ENCODE results near the gene P3H3.

P3H3 gene

DNA sequence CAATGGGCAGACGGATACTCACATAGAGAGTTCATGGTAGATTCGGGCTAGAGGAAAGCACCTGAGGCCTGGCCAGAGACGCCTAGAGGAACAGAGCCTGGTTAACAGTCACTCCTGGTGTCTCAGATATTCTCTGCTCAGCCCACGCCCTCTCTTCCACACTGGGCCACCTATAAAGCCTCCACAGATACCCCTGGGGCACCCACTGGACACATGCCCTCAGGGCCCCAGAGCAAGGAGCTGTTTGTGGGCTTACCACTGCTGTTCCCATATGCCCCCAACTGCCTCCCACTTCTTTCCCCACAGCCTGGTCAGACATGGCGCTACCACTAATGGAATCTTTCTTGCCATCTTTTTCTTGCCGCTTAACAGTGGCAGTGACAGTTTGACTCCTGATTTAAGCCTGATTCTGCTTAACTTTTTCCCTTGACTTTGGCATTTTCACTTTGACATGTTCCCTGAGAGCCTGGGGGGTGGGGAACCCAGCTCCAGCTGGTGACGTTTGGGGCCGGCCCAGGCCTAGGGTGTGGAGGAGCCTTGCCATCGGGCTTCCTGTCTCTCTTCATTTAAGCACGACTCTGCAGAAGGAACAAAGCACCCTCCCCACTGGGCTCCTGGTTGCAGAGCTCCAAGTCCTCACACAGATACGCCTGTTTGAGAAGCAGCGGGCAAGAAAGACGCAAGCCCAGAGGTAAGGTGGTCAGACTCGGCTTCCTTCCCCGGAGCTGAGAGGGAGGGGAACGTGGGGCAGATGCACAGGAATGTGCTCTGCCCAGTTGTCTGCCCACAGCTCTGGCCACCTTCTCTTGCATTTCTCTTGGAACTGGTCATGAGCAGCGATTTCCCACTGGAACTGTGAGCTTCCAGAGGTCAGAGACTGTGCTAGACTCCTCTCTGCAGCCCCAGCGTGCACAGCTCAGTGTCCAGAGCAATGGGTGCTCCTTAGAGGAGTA, 39.0 kb upstream of the P3H3 start, which contains the start of gene CD4:
TSS of gene CD4 (plus strand) at position 557 of the 953 bp plus-strand sequence. CDS start 10,611 bp downstream, outside the sequence.
- Mint-ChIP-seq H3K4me1 (peaks cover 13% of the 10 kb centered on the region), H3K4me3 (peak within 1 kb of the TSS; percentile 8), H3K36me3 (ENCODE audit: insufficient read depth) (peaks cover 4% of the 10 kb centered on the region), H3K9me3 (no peaks in the 10 kb centered on the region), H3K27me3 (peaks cover 10% of the 10 kb centered on the region), H3K27ac (ENCODE audit: low read depth) (no peak within 1 kb of the TSS)
- DNase-seq (ENCODE audit: low spot score in 2 of 2) (no peak), ATAC-seq (replicated peaks; ENCODE audit: extremely low read depth, poor library complexity, severe bottlenecking) (no peak)

DNA sequence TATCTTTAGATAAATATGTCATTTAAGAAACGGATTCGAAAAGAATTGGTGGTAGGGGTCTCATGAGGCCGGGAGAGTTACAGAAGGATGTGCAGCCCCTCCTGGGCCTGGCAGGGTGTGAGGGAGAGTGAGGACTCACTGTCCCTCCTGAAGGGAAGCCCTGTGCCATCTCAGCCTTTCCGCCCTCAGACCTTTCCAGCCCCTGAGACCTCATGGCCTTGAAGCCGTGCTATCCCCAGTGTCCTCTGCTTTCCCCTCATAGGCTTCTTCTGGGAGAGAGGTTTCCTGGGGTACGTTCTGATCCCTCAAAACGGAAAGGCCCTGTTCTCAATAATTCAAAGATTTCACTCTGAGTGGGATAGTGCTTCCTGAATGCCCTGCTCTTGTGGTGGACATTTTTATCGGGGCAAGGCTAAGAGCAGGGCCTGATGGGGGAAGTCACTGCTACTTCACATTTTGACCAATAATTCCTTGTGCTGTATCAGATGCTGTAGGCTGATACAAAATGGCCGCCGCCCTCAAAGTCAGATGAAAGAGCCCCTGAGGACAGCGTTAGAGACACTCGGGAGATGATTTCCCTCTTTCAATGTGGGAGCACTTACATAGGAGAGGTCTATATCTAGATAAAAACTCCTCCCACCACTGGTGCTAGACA, 37.6 kb upstream of the P3H3 start:
- Mint-ChIP-seq H3K9me3 (no peaks in the 10 kb centered on the region), H3K27me3 (peaks cover 10% of the 10 kb centered on the region), H3K36me3 (ENCODE audit: insufficient read depth) (peaks cover 7% of the 10 kb centered on the region), H3K4me1 (peaks cover 13% of the 10 kb centered on the region), H3K27ac (ENCODE audit: low read depth) (no peak overlapping the region), H3K4me3 (no peak overlapping the region)
- ATAC-seq (replicated peaks; ENCODE audit: extremely low read depth, poor library complexity, severe bottlenecking) (no peak), DNase-seq (ENCODE audit: low spot score in 2 of 2) (no peak)

DNA sequence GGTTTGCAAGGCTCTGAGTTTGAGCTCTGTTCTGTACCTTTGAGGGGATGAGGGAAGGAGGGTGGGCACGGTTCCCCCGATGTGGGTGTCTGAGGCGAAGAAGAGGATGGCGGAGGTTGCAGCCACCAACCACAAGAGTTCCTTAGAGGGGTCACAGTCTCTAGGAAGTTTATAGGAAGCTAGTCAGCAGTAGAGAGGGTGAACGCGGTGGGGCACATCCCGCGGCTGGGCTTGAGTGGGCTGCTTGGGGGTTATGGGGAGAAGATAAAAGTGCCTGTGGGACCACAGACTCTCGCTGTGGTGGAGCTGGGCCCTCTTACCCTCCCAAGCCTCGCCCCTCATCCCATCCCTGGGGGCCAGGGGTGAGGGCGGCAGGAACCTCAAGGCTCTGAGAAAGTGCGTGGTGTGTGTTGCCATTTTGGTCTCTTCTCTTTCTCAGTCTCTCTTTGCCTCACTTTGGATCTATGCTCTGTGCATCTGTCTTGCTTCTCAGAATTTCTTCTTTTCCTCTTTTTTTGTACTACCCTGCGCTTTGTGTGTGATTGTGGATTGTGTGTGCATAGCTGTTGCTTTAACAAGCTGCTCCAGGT, 36.2 kb upstream of the P3H3 start:
- H3K36me3 Mint-ChIP-seq (ENCODE audit: insufficient read depth) = peaks cover 3% of the 10 kb centered on the region
- no peak for ATAC-seq (replicated peaks; ENCODE audit: extremely low read depth, poor library complexity, severe bottlenecking)
- peaks cover 13% of the 10 kb centered on the region for H3K27me3 Mint-ChIP-seq
- no peak overlapping the region for H3K27ac Mint-ChIP-seq (ENCODE audit: low read depth)
- no peaks in the 10 kb centered on the region for H3K9me3 Mint-ChIP-seq
- H3K4me3 Mint-ChIP-seq = peak overlapping the region; percentile 16
- DNase-seq (ENCODE audit: low spot score in 2 of 2) = no peak
- H3K4me1 Mint-ChIP-seq = peaks cover 7% of the 10 kb centered on the region

DNA sequence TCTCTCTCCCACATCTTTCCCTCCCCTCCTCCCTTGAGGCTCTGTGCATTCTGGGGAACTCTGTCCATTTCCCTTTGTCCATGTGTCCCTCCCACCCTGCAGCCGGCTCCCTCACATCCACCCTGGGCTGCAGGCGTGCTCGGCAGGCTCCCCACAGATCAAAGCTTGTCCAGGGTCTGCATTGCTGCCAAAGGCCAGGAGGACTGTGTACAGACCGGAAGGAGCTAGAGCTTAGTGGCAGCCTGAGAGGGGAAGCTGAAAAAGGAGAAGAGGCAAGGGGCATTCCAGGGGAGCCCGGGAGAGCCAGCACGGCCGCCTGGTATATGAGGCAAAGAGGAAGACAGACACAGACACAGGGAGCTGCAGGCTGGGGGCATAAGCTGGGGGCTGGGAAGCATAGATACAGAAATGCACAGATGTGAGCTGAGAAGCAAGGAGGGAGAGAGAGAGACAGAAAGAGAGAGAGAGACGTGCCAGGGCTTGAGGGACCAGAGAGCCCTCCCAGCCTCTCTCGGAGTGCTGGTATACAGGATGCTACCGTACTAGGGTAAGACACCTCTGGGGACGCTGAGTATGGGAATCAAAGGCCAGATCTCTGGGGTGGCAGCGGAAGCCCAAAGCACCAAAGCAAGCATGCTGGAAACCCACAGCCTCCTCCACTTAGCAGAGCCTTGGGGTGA, 35.5 kb upstream of the P3H3 start:
- no peaks in the 10 kb centered on the region for H3K9me3 Mint-ChIP-seq
- peaks cover 17% of the 10 kb centered on the region for H3K27me3 Mint-ChIP-seq
- no peak overlapping the region for H3K27ac Mint-ChIP-seq (ENCODE audit: low read depth)
- H3K4me3 Mint-ChIP-seq = peak overlapping the region; percentile 16
- peak; percentile 52 for ATAC-seq (replicated peaks; ENCODE audit: extremely low read depth, poor library complexity, severe bottlenecking)
- H3K4me1 Mint-ChIP-seq = peaks cover 7% of the 10 kb centered on the region
- H3K36me3 Mint-ChIP-seq (ENCODE audit: insufficient read depth) = peaks cover 3% of the 10 kb centered on the region
- DNase-seq (ENCODE audit: low spot score in 2 of 2) = no peak

DNA sequence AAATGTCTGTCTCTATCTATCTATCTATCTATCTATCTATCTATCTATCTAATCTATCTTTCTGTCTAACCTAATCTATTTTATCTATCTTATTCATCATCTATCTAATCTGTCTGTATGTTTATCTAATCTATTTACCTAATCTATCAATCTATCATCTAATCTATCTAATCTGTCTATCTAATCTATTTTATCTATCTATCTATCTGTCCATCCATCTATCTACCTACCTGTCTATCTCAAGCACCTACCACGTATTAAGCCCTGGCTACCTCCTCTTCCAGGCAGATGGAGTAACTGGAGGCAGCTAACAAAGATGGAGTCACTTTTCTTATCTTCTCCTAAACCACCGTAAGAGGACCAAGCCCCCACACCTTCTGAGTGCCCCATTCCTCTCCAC, 33.1 kb upstream of the P3H3 start:
- DNase-seq (ENCODE audit: low spot score in 2 of 2) (no peak), ATAC-seq (replicated peaks; ENCODE audit: extremely low read depth, poor library complexity, severe bottlenecking) (no peak)
- peaks cover 3% of the 10 kb centered on the region for H3K36me3 Mint-ChIP-seq (ENCODE audit: insufficient read depth)
- H3K4me3 Mint-ChIP-seq = no peak overlapping the region
- H3K27me3 Mint-ChIP-seq = peaks cover 17% of the 10 kb centered on the region
- peaks cover 7% of the 10 kb centered on the region for H3K4me1 Mint-ChIP-seq
- H3K27ac Mint-ChIP-seq (ENCODE audit: low read depth) = no peak overlapping the region
- no peaks in the 10 kb centered on the region for H3K9me3 Mint-ChIP-seq

DNA sequence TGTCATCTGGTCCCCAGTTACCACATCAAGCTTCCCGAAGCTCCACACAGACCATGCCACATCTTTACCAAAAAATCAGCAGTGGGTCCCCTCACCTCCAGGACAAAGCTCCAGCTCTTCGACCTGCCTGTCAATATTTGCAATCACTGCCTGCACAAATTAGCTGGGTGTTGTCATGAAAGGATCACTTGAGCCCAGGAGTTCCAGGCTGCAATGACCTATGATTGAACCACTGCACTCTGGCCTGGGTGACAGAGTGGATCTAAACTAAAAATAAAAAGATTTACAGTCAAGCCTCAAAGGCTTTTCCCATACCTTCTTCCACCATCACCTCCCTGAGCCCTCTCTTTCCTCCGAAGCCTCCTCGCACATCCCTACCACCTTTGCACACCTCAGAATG, 31.6 kb upstream of the P3H3 start:
- H3K27me3 Mint-ChIP-seq = peaks cover 17% of the 10 kb centered on the region
- H3K4me3 Mint-ChIP-seq = no peak overlapping the region

DNA sequence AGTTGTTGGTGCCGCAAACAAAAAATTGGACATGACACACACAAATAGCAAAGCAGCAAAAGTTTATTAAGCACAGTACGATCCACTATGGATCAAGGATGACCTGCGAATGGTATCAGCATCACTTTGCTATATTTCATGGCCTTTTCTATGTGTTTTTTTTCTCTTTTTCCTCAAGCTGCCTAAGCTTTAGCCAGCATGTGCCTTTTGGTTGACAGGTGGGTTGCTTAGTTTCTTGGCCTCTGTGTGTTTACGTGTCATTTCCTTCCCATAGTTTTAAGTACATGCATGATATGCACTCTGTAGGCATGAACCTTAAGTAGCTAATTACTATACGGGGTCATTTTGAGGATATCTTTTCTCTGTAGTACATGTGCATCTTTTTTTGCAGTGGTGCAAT, 29.1 kb upstream of the P3H3 start:
- DNase-seq (ENCODE audit: low spot score in 2 of 2) (no peak), ATAC-seq (replicated peaks; ENCODE audit: extremely low read depth, poor library complexity, severe bottlenecking) (no peak)
- H3K27me3 Mint-ChIP-seq = peaks cover 7% of the 10 kb centered on the region
- H3K4me1 Mint-ChIP-seq = no peaks in the 10 kb centered on the region
- H3K4me3 Mint-ChIP-seq = no peak overlapping the region
- H3K9me3 Mint-ChIP-seq = no peaks in the 10 kb centered on the region
- H3K27ac Mint-ChIP-seq (ENCODE audit: low read depth) = no peak overlapping the region
- peaks cover 3% of the 10 kb centered on the region for H3K36me3 Mint-ChIP-seq (ENCODE audit: insufficient read depth)

More for the DNA sequence above, 31.6 kb upstream of the P3H3 start:
- Mint-ChIP-seq H3K9me3 (no peaks in the 10 kb centered on the region), H3K4me1 (peaks cover 7% of the 10 kb centered on the region), H3K27ac (ENCODE audit: low read depth) (no peak overlapping the region), H3K36me3 (ENCODE audit: insufficient read depth) (peaks cover 3% of the 10 kb centered on the region)
- no peak for ATAC-seq (replicated peaks; ENCODE audit: extremely low read depth, poor library complexity, severe bottlenecking)
- no peak for DNase-seq (ENCODE audit: low spot score in 2 of 2)

DNA sequence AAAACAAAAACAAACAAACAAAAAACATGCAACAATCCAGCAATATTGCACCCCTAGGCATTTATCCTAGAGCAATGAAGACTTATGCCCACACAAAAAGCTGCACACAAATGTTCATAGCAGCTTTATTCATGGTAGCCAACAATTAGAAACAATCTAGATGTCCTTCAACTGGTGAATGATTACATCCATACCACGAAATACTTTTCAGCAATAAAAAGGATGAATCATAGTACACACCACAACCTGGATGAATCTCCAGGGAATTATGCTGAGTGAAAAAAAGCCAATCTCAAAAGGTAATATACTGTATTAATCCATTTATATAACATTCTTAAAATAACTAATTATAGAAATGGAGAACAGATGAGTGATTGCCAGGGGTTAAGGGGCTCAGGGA, 21.0 kb upstream of the P3H3 start:
- no peaks in the 10 kb centered on the region for H3K27me3 Mint-ChIP-seq
- H3K9me3 Mint-ChIP-seq = no peaks in the 10 kb centered on the region
- no peak overlapping the region for H3K27ac Mint-ChIP-seq (ENCODE audit: low read depth)
- H3K4me3 Mint-ChIP-seq = no peak overlapping the region
- no peak for ATAC-seq (replicated peaks; ENCODE audit: extremely low read depth, poor library complexity, severe bottlenecking)
- DNase-seq (ENCODE audit: low spot score in 2 of 2) = no peak
- no peaks in the 10 kb centered on the region for H3K4me1 Mint-ChIP-seq
- no peaks in the 10 kb centered on the region for H3K36me3 Mint-ChIP-seq (ENCODE audit: insufficient read depth)

DNA sequence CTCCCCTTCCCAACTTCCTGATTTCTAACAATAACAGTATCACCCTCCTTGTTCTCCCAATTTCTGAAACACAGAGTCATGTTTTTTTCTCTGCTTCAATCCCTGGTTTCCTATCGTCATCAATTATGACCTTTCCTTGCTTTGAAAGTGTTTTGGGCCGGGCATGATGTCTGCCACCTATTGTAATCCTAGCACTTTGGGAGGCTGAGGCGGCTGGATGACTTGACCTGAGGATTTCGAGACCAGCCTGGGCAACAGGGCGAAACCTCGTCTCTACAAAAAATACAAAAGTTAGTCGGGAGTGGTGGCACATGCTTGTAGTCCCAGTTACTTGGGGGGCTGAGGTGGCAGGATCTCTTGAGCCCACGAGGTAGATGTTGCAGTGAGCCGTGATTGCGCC, 19.2 kb upstream of the P3H3 start:
- H3K4me3 Mint-ChIP-seq = no peak overlapping the region
- H3K36me3 Mint-ChIP-seq (ENCODE audit: insufficient read depth) = no peaks in the 10 kb centered on the region
- H3K27ac Mint-ChIP-seq (ENCODE audit: low read depth) = no peak overlapping the region
- no peaks in the 10 kb centered on the region for H3K9me3 Mint-ChIP-seq
- ATAC-seq (replicated peaks; ENCODE audit: extremely low read depth, poor library complexity, severe bottlenecking) = no peak
- DNase-seq (ENCODE audit: low spot score in 2 of 2) = no peak
- H3K4me1 Mint-ChIP-seq = no peaks in the 10 kb centered on the region
- H3K27me3 Mint-ChIP-seq = no peaks in the 10 kb centered on the region

DNA sequence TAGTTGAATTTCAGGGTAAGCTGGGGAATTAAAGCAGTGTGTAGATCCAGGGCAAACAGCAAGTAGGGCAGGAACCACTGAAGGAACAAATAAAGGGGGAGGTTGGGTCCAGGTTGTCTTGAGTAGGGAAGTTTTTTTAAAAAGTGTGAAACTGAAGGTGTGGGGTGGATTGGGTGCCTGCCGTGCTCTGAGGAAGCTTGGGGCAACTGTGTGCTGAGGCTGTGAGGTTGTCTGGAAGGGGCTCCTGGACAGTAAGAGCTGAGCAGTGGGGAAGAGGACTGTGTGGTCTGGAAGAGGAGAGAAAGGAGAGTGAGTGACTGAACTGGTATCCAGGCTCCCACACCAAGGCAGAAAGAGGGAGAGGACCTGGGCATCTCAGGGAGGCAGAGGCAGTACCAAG, 17.4 kb upstream of the P3H3 start:
- Mint-ChIP-seq H3K36me3 (ENCODE audit: insufficient read depth) (no peaks in the 10 kb centered on the region), H3K9me3 (no peaks in the 10 kb centered on the region), H3K27ac (ENCODE audit: low read depth) (no peak overlapping the region), H3K4me3 (no peak overlapping the region), H3K27me3 (no peaks in the 10 kb centered on the region), H3K4me1 (no peaks in the 10 kb centered on the region)
- no peak for ATAC-seq (replicated peaks; ENCODE audit: extremely low read depth, poor library complexity, severe bottlenecking)
- no peak for DNase-seq (ENCODE audit: low spot score in 2 of 2)

DNA sequence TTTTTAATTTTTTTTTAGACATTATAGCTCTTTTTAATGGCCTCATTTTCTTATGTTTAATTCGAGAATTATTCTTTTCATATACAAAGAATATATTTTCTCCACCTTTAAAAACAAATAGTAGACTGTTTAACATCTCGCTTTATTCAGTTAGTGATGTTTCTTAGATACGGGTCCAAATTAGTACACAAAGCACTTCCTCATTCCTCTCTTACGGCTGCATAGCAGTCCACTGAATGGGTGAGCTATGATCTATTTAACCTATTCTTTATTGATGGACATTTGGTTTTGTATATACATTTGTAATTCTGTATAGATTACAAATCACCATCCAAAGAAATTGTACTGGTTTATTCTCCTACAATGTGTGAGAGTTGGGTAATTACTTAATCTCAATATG, 14.8 kb upstream of the P3H3 start:
- H3K27ac Mint-ChIP-seq (ENCODE audit: low read depth) = no peak overlapping the region
- no peaks in the 10 kb centered on the region for H3K9me3 Mint-ChIP-seq
- H3K4me3 Mint-ChIP-seq = no peak overlapping the region
- H3K27me3 Mint-ChIP-seq = no peaks in the 10 kb centered on the region
- H3K4me1 Mint-ChIP-seq = no peaks in the 10 kb centered on the region
- DNase-seq (ENCODE audit: low spot score in 2 of 2) = no peak
- no peaks in the 10 kb centered on the region for H3K36me3 Mint-ChIP-seq (ENCODE audit: insufficient read depth)
- ATAC-seq (replicated peaks; ENCODE audit: extremely low read depth, poor library complexity, severe bottlenecking) = no peak

DNA sequence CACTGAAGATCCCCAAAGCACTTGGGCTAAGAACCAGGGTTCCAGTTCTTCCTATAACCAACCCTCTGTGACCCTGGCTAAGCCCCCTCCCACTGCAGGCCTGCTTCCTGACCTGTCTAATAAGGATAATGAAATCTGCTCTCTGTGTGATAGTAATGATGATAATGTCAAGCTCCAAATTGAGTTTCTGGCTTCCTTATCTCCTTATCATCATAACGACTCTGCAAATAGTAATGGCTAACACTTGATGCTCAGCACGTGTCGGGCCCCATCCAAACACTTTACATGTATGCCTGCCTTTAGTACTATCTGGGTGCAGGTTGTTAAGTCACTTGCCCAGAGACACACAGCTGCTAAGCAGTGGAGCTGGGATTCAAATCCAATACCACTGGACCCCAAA, 11.6 kb upstream of the P3H3 start:
- no peaks in the 10 kb centered on the region for H3K9me3 Mint-ChIP-seq
- DNase-seq (ENCODE audit: low spot score in 2 of 2) = no peak
- H3K4me3 Mint-ChIP-seq = no peak overlapping the region
- H3K27me3 Mint-ChIP-seq = peaks cover under 1% of the 10 kb centered on the region
- no peak overlapping the region for H3K27ac Mint-ChIP-seq (ENCODE audit: low read depth)
- no peaks in the 10 kb centered on the region for H3K4me1 Mint-ChIP-seq
- ATAC-seq (replicated peaks; ENCODE audit: extremely low read depth, poor library complexity, severe bottlenecking) = no peak
- peaks cover 1% of the 10 kb centered on the region for H3K36me3 Mint-ChIP-seq (ENCODE audit: insufficient read depth)
